ENCODE measurements around the gene TMEM143.
A peak's percentile ranks its signal among the peaks of the same experiment; 100 is the strongest.
"Not testable (repeated sequence)": the region's sequence is repeated elsewhere in the genome, so short reads cannot be mapped to it uniquely, and the experiment has no call there.

The TMEM143 gene

DNA sequence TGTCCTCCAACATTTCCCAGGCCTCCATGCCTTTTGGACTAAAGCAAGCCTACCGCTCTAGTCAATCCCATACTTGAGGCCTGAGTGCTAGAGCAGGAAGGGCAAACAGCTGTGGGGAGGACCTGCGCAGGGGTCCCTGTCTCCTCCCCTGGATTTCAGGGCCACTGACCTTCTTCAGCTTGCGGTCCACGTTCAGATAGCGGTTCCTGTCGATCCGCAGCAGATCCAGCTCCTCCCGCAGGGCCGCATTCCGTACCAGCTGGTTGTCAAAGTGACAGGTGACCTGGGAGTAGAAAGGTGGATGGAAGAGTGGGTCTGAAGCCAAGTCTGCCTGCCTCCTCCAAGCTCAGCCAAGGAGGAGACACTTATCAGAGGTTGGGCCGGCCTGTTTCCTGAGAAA lies 52.4 kb downstream of the TMEM143 start:
- no peak for DNase-seq (ENCODE audit: low spot score)
- in situ Hi-C loops (cut with MboI; ENCODE audit: low pct_unique_long_range_greater_than_20kb, low sequenced_read_pairs, unreplicated experiment), result loop anchor here (10.0 kb wide), 1 partner anchor 273 kb away; no protein-coding TSS in a partner anchor
- TF ChIP-seq, protein P1, sequence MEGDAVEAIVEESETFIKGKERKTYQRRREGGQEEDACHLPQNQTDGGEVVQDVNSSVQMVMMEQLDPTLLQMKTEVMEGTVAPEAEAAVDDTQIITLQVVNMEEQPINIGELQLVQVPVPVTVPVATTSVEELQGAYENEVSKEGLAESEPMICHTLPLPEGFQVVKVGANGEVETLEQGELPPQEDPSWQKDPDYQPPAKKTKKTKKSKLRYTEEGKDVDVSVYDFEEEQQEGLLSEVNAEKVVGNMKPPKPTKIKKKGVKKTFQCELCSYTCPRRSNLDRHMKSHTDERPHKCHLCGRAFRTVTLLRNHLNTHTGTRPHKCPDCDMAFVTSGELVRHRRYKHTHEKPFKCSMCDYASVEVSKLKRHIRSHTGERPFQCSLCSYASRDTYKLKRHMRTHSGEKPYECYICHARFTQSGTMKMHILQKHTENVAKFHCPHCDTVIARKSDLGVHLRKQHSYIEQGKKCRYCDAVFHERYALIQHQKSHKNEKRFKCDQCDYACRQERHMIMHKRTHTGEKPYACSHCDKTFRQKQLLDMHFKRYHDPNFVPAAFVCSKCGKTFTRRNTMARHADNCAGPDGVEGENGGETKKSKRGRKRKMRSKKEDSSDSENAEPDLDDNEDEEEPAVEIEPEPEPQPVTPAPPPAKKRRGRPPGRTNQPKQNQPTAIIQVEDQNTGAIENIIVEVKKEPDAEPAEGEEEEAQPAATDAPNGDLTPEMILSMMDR (IDR thresholded peaks at IDR 0.05; ENCODE audit: extremely low read depth, insufficient read depth, missing control alignments), result no peak

DNA sequence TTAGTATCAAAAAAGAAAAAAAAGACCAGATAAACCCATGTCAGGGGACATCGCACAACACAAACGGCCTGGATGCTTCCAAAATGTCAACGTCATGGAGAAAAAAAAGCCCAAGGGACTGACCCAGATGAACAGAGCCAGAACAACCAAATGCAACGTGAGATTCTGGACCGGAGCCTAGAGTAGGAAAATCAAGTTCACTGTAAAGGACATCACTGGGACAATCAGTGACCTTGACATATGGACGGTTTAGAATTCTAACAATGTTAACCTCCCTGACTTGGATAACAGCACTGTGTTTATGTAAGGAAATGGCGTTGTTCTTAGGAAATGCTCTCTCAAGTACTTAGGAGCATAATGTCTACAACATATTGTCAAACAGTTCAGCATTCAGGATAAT lies 53.5 kb downstream of the TMEM143 start:
- TF ChIP-seq, protein P1 (IDR thresholded peaks at IDR 0.05; ENCODE audit: extremely low read depth, insufficient read depth, missing control alignments), result no peak
- in situ Hi-C loops (cut with MboI; ENCODE audit: low pct_unique_long_range_greater_than_20kb, low sequenced_read_pairs, unreplicated experiment), result loop anchor here (10.0 kb wide), 1 partner anchor 275 kb away; no protein-coding TSS in a partner anchor

DNA sequence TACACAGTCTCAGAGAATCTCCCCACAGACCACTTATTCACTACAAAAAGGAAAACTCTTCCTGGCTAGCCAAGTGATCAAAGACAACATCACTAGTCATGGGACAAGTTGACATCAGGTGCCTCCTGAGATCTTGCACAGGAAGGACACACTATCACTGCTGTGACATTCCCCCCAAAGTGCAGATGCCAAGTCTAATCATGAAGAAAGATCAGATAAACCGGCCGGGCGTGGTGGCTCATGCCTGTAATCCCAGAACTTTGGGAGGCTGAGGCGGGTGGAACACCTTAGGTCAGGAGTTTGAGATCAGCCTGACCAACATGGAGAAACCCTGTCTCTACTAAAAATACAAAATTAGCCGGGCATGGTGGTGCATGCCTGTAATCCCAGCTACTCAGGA lies 54.0 kb downstream of the TMEM143 start:
- in situ Hi-C loops (cut with MboI; ENCODE audit: low pct_unique_long_range_greater_than_20kb, low sequenced_read_pairs, unreplicated experiment), result loop anchor here (10.0 kb wide), 1 partner anchor 275 kb away; no protein-coding TSS in a partner anchor
- DNase-seq (ENCODE audit: low spot score), result not testable (repeated sequence)

More for the DNA sequence above, 53.5 kb downstream of the TMEM143 start:
- no peak for DNase-seq (ENCODE audit: low spot score)

DNA sequence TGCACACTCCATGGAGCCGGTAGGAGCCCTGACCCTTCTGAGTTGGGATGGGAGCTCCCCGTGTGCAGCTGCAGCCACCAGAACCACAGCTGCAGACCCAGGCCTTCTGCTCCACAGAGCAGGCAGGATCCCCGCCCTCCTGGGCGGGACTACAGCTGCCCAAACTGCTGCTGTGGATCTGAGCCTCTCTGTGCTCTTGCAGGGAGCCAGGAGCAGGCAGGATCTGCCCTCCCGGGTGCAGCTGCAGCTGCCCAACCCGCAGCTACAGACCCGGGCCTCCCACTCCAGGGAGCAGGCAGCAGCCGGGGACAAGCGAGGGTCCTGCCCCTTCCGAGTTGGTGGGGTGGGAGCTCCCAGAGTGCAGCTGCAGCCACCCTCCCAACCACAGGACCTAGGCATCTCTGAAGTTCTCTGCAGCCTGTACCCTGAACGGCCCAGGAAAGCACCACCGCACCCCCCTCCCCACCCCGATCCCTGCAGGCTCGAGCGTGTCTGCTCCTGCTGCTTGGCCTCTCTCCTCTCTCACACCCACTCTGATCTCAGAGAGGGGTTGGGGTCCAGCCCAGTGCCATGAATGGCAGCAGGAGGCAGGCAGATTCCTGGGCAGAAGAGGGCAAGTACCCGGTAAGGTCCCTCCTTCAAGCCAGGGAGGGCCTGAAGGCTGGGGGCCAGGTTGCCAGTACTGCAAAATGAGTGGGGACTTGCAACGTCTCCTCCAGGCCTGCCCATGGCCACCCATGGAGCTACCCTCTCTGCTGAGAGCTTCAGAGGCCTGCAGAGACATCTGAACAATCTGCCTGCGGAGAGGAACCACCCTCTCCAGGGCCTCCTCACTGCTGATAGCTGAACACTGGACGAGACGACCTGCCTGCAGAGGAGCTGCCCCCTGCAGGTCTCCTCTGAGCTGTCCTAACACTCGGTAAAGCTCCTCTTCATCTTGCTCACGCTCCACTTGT lies 54.8 kb downstream of the TMEM143 start:
- TF ChIP-seq, protein P1 (IDR thresholded peaks at IDR 0.05; ENCODE audit: extremely low read depth, insufficient read depth, missing control alignments), result peak; percentile 42
- no peak for DNase-seq (ENCODE audit: low spot score)
- in situ Hi-C loops (cut with MboI; ENCODE audit: low pct_unique_long_range_greater_than_20kb, low sequenced_read_pairs, unreplicated experiment), result no loop called here

DNA sequence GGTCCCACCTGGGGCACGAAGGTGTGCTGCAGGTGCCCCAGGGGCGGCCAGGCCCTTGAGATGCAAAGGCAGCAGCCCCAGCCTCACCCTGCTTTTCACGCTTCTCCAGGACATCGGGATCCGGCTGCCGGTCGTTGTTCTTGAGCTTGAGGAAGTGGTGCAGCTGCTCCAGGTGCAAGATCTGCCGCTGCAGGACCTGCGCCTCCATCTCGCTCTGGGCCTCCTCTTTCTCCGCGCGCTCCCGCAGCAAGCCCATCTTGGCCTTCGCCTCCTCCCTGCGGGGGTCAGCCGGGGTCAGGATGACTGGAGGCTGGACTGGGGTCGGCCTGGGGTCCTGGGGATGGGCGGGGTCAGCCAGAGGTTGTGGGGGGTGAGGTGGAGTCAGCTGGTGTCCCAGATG lies 59.9 kb downstream of the TMEM143 start:
- DNase-seq (ENCODE audit: low spot score), result no peak
- TF ChIP-seq, protein P1 (IDR thresholded peaks at IDR 0.05; ENCODE audit: extremely low read depth, insufficient read depth, missing control alignments), result no peak
- in situ Hi-C loops (cut with MboI; ENCODE audit: low pct_unique_long_range_greater_than_20kb, low sequenced_read_pairs, unreplicated experiment), result no loop called here

DNA sequence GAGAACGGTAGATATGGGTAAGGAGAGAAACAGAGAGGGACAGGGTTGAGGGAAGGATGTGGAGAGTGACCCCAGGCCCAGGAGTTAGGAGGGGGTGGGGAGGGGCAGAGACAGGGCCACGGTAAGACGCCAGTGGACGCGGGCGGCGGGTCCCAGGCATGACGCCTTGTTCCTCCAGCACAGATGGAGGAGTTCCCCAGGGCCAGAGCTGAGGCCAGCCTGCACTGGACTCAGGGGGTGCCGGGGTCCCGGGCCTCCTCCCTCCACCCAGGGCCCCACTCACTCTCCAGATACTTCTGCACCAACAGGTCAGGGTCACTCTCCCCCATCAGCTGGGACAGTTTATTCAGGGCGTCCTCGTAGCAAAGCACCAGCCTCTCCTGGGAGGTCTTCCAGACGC lies 60.4 kb downstream of the TMEM143 start:
- in situ Hi-C loops (cut with MboI; ENCODE audit: low pct_unique_long_range_greater_than_20kb, low sequenced_read_pairs, unreplicated experiment), result no loop called here
- TF ChIP-seq, protein P1 (IDR thresholded peaks at IDR 0.05; ENCODE audit: extremely low read depth, insufficient read depth, missing control alignments), result no peak
- DNase-seq (ENCODE audit: low spot score), result no peak

DNA sequence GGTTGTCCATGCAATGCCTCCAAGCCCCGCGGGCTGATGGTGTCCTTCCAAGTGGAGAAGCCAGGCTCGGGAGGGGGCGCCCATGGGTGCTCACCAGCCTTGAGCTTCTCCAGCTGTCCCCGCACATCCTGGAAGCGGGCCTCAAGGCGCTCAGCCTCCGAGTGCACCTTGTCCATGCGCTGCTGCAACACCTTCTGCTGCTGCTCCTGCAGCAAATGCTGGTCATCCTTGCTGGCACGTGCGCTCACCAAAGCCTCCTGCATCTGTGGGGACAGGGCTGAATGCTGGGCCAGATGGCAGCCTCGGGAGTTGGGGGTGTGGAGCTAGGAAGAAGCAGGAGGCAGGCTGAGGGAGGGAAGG lies 61.2 kb downstream of the TMEM143 start:
- in situ Hi-C loops (cut with MboI; ENCODE audit: low pct_unique_long_range_greater_than_20kb, low sequenced_read_pairs, unreplicated experiment), result no loop called here
- TF ChIP-seq, protein P1 (IDR thresholded peaks at IDR 0.05; ENCODE audit: extremely low read depth, insufficient read depth, missing control alignments), result no peak
- DNase-seq (ENCODE audit: low spot score), result no peak
